Measurements from ENCODE around the gene GGA1. TPM values are rescaled to one million over a fixed set of nuclear protein-coding genes. Genes with fewer than 3 reads are reported as not detected.

GGA1 gene
- total and polyA plus RNA-seq, 2 of the 4 experiments (the other 2 are of a cell fraction) = 17.2 to 48.5 TPM

DNA sequence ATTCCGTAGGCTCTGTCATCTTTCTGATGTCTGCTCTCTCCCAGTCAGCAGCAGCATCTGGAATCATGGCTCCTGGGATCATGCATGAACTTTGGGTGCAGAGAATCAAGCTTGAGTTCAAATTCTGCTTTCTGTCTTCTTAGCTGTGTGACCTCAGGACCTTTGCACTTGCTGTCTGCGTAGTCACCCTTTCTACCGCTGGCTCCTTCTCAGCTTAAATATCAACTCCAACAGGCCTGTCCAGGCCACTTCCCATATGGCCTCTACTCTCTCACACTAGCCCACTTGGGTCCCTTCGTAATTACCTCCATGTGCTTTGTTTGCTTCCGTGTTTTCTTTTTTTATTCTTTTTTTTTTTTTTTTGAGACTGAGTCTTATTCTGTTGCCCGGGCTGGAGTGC lies 4.6 kb upstream of the GGA1 start:
- Histone ChIP-seq H2AK5ac (ENCODE audit: low read depth, low read length) (no peak overlapping the region), H4K5ac (ENCODE audit: low read depth, low read length) (no peak overlapping the region), H2AK9ac (replicated peaks; ENCODE audit: low read depth, low read length, poor library complexity) (no peak overlapping the region), H2BK15ac (ENCODE audit: low read depth, low read length) (no peak overlapping the region), H3K9ac (ENCODE audit: low read depth, low read length) (no peak overlapping the region), H3K9me3 (ENCODE audit: control insufficient read depth, insufficient read depth, low read length) (no peaks in the 10 kb centered on the region), H3K23ac (ENCODE audit: low read depth, low read length) (no peak overlapping the region), H4K91ac (ENCODE audit: insufficient read depth, low read depth, low read length) (no peak overlapping the region), H3K4ac (ENCODE audit: low read depth, low read length) (no peak overlapping the region), H2BK120ac (ENCODE audit: low read depth, low read length) (no peak overlapping the region), H3K18ac (ENCODE audit: low read depth, low read length) (no peak overlapping the region), H2BK20ac (ENCODE audit: low read depth, low read length) (no peak overlapping the region), H3K27me3 (ENCODE audit: control insufficient read depth, insufficient read depth, low read length) (peaks cover 11% of the 10 kb centered on the region), H4K8ac (ENCODE audit: low read depth in 2 of 2, low read length in 2 of 2) (no peak overlapping the region), H3K27ac (ENCODE audit: insufficient read depth, low read length) (no peak overlapping the region), H2AFZ (replicated peaks; ENCODE audit: low read length, poor library complexity) (no peak overlapping the region), H4K20me1 (ENCODE audit: insufficient read depth, low read length) (0 out of 2 replicates have a peak, but pooled peaks cover 3% of the 10 kb centered on the region), H3K36me3 (ENCODE audit: control insufficient read depth, insufficient read depth, low read length) (no peaks in the 10 kb centered on the region), H3K79me1 (ENCODE audit: low read depth in 1 of 2, low read length in 2 of 2) (peaks cover 1 to 6% of the 10 kb centered on the region in 2 experiments; a peak in 3 of 4 replicates), H3K4me2 (ENCODE audit: low read depth, low read length) (no peak overlapping the region), H2BK5ac (ENCODE audit: low read depth, low read length, poor library complexity, severe bottlenecking) (no peak overlapping the region), H3K4me1 (ENCODE audit: control insufficient read depth, insufficient read depth, low read length) (no peaks in the 10 kb centered on the region; the same call in 1 of the 2 replicates), H3K56ac (ENCODE audit: extremely low read depth, insufficient read depth, low read length) (no peak overlapping the region), H3K9me1 (ENCODE audit: insufficient read depth, low read length) (no peaks in the 10 kb centered on the region), H3K4me3 (ENCODE audit: insufficient read depth, low read depth, low read length) (no peak overlapping the region), H3K14ac (replicated peaks; ENCODE audit: low read depth, low read length) (no peak overlapping the region)
- in situ Hi-C loops (cut with MboI; ENCODE audit: low sequenced_read_pairs) (no loop called here), intact Hi-C loops (cut with micrococcal nuclease) (no loop called here), dilution Hi-C loops (cut with HindIII; ENCODE audit: low sequenced_read_pairs, unreplicated experiment) (no loop called here)
- no peak for TF ChIP-seq RCOR1 (IDR thresholded peaks at IDR 0.05; ENCODE audit: insufficient replicate concordance, low read length)
- no peak for TF ChIP-seq FOS (IDR thresholded peaks at IDR 0.05; ENCODE audit: low read depth, low read length)
- TF ChIP-seq NFE2L2 (IDR thresholded peaks at IDR 0.05; ENCODE audit: low read depth, low read length) = no peak
- TF ChIP-seq, protein P1, sequence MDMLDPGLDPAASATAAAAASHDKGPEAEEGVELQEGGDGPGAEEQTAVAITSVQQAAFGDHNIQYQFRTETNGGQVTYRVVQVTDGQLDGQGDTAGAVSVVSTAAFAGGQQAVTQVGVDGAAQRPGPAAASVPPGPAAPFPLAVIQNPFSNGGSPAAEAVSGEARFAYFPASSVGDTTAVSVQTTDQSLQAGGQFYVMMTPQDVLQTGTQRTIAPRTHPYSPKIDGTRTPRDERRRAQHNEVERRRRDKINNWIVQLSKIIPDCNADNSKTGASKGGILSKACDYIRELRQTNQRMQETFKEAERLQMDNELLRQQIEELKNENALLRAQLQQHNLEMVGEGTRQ (IDR thresholded peaks at IDR 0.05; ENCODE audit: low read depth, low read length) = no peak
- ChIA-PET POLR2A (ENCODE audit: unreplicated experiment) (no interaction called here), CTCF (interaction anchor here (0.7 kb wide), 1 partner anchor 344 kb away, joined by 3 read pairs; no protein-coding TSS in a partner anchor)
- ATAC-seq (ENCODE audit: low read depth) (no peak), DNase-seq (no peak)
- BruUV-seq (replicated peaks) = no TSS peak
- 80% methylated on average over 2 of the region's 6 CpGs; no CpG with 5 or more reads in 1 of the 2 experiments for WGBS, 2 experiments (ENCODE audit: extremely low coverage in 2 of 2, insufficient read length in 1 of 2)

All from IMR-90 (cell line).